Frontal cortex (tissue), 4 donors: ENCODE data around the gene DENND6A. TPM values are rescaled to one million over a fixed set of nuclear protein-coding genes. Genes with fewer than 3 reads are reported as not detected.
"Not testable (repeated sequence)": the region's sequence is repeated elsewhere in the genome, so short reads cannot be mapped to it uniquely, and the experiment has no call there.

ENCODE experiments used
- DNase-seq, 2 donors: peaks; one replicate each; pipeline ENCODE4 v3.0.0; 2012; ENCODE audit warnings: low spot score in 2 of 2
- FAIRE-seq: peaks from 2 replicates; lab custom pipeline; 2012; peaks lifted over from hg19 to GRCh38; lab: Jason Lieb, UNC
- total RNA-seq: library from RNA; depleted of rRNA; stranded (reverse); fragments of >200 nt; gene quantifications from one replicate; pipeline ENCODE4 v1.2.3, GENCODE V29; 2014
- donor health status: control.
- donor health status: control.
- donor health status: control.

DENND6A gene
- total RNA-seq, 1 donor from 2014 or later: 46.1 TPM

- FAIRE-seq (no peak), DNase-seq (no peak)
These were observed 4.0 kb upstream of the DENND6A start for GRCh38 chr3:57696801-57697321.

GRCh38 chr3:57694146-57694545 is 1.3 kb upstream of the DENND6A start:
- DNase-seq: no peak
- FAIRE-seq: no peak

DNA sequence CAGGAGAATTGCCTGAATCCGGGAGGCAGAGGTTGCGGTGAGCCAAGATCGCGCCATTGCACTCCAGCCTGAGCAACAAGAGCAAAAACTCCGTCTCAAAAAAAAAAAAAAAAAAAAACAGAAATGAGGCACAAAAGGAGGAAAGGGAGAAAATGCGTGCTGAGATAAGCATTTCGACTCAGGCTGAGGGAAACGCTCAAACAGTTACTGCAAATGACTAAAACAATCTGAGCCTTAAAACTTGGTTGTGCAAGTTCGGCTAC is 813 bp downstream of the DENND6A start:
- not testable (repeated sequence) for FAIRE-seq, DNase-seq

DNA sequence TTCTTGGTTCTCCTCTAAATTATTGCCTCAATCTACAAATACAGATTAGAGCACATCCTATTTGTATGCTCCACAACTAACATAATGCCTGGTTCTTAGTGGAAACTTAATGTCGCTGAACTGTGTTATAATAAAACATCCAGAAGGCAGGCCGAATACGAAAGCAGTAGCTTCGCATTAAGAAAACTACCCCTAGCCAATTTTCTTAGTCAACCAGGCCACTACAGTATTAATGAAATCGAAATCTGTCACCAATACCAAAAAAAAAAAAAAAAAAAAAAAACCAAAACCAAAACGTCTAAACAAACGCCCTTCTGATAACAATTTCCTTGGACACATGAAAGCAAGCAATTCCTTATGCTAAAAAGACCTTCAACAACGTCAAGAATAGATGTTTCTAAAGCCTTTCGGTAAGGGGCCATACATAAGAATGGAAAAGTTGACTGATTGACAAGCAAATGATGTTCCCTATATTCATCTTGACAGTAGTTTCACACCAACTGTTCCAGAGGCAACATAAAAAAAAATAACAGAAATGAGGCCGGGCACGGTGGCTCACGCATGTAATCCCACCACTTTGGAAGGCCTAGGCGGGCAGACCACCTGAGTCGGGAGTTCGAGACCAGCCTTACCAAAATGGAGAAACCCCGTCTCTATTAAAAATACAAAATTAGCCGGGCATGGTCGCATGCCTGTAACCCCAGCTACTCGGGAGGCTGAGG is 1.3 kb downstream of the DENND6A start:
- DNase-seq: no peak
- no peak for FAIRE-seq

DNA sequence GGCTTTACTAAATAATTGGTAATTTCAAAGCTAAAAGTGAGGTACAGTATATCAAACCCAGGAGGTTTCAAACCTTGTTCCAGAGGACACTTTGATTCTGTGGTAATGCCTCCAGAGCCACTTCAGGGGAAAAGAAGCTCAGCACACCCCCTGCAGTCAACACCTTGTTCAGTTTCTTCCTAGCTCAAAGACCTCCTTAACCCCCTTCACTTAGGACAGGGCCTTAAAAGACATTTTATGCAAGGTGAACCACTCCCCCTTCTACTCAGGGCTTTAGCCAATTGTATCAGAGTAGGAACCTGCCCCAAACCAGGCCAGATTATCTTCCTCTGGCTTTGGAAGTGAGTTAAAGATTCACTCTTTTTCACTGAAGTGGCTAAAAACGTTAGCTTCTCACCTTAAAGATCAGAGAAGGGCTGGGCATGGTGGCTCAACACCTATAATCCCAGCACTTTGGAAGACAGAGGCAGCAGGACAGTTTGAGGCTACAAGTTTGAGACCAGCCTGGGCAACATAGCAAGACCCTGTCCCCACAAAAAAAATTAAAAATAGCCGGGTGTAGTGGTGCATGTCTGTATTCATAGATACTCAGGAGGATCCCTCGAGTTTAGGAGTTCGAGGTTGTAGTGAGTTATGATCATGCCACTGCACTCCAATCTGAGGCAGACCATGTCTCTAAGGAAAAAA is 3.4 kb downstream of the DENND6A start:
- DNase-seq: no peak

DNA sequence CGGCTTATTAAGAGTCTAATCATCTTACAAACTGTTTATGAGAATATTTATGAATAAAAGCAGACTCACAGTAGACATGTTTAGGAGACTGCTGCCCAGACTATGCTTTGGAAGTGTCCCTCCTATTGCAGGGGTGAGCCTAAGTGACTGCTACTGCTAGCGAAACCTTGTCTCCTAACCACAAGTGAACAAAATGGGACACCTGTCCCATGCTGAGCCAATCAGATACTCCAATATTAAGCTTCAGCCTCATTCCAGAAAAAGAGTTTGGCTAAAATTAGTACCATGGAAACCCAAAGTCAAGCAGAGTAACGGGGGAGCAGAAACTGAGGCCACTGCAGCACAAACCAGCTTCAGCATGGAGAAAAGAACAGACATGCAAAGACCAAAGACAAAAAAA is 4.6 kb downstream of the DENND6A start:
- FAIRE-seq (no peak), DNase-seq (no peak)

More for the DNA sequence above, 3.4 kb downstream of the DENND6A start:
- FAIRE-seq: no peak

DNA sequence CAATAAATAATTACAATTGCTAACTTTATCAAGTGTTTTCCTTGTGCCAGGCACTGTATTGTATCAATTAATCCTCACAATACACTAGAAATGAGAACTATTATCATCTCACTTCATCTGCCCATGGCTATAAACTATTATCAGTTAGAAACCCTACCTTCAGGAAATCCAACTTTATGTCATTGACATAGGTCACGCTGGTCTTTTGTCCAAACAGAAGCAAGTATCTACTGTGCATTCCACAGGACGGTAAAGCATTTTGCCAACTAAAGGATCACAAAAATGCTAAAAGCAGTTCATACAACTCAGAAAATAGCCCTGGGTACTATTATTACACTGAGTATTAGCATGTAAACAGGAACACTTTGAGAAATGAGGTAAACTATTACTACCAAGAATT is 9.6 kb downstream of the DENND6A start:
- no peak for FAIRE-seq
- no peak for DNase-seq

GRCh38 chr3:57682284-57682683 is 10.6 kb downstream of the DENND6A start:
- no peak for DNase-seq
- FAIRE-seq: no peak

GRCh38 chr3:57681691-57682090 is 11.2 kb downstream of the DENND6A start:
- DNase-seq (no peak), FAIRE-seq (no peak)

GRCh38 chr3:57680046-57680445 is 12.8 kb downstream of the DENND6A start:
- FAIRE-seq (no peak), DNase-seq (no peak)

GRCh38 chr3:57675530-57675929 is 17.3 kb downstream of the DENND6A start:
- no peak for DNase-seq
- FAIRE-seq: no peak

- no peak for DNase-seq
- no peak for FAIRE-seq
These were observed 19.7 kb downstream of the DENND6A start for GRCh38 chr3:57673156-57673555.

DNA sequence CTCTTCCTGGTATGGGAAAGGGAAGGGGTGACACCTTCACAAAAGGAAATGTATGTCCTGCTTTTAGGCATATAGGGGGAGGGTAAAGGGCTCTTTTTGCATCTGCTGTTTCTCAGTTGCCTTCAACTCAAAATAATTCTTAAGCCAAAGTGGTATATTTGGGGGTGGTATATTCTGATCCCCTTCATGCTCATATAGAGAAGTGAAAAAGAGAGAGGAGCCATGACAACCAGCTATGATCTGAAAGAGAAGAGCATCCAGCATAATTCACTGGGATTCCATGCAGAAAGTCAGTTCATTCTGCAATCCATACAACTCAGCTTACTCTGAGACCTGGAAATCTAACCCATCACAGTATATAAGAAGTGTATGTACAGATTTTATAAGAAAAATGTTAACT is 22.3 kb downstream of the DENND6A start:
- FAIRE-seq (no peak), DNase-seq (no peak)

GRCh38 chr3:57661404-57661803 is 31.5 kb downstream of the DENND6A start:
- FAIRE-seq (no peak), DNase-seq (no peak)

- DNase-seq (no peak), FAIRE-seq (no peak)
These were observed 33.0 kb downstream of the DENND6A start for GRCh38 chr3:57659806-57660439.

DNA sequence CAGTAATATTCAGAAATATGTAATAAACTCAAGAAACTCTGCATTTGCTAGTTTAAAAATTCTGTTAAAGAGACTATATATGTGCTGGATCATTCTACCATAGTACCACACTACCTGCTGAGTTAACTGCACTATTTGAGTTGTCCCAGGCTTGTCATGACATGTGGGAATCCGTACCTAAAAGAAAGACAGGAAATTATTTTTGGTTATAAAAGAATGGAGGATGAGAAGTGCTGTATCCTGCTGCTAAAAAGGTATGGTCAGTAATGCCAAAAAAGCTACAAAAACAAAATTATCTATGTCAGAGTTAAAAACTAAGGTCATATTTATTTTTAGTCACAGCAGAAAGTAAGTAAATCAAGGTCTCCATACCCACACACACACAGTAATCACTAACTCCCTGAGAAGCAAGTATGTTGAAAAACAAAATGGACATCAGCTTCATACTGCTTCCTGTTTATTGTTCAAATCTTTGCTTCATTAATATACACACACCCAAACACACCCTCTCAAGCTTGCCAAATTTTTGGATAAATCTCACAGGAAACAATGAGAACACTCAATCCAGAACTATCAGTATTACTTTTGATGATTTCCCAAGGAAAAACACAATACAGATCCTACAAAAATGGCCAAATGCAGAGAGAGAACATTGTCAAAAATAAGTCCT is 33.7 kb downstream of the DENND6A start:
- no peak for FAIRE-seq
- no peak for DNase-seq

DNA sequence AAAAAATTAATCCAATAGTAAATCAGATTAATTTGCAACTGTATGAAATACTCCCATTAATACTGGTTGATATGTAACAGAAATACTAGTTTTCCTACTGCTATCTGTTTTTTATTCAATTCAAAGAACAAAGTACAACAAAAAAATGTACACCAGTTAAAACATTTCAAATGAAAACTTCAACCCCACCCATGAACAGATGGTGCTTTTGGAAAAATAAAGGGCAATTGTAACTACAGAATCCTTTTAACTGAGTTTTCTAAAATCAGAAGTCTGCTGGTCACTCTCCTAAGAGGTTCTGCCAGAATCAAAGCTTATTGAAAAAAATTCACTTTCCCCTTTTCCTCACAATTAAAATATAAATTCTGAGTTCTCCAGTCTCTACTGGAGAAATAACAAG is 34.3 kb downstream of the DENND6A start:
- DNase-seq (no peak), FAIRE-seq (no peak)

GRCh38 chr3:57655727-57656126 is 37.1 kb downstream of the DENND6A start:
- no peak for DNase-seq
- no peak for FAIRE-seq

DNA sequence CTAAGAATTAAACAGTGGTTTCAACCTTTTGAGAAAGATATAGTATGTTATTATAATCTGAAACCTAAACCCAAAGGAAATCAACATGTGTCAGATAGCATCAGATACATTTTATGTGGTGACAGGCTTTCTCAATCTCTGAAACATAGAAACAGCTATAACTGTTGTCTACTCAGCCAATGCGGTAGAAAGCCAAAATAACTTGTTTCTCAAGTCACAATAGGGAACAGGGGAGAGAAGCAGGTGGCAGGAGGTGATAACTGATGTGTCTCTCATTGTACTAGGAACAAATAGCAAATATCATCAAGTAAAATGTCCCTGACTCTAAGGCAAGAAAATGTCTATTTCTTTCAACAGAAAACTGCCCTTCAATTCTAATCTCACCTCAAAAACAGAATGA is 38.6 kb downstream of the DENND6A start:
- FAIRE-seq (no peak), DNase-seq (no peak)

GRCh38 chr3:57652203-57652602 is 40.7 kb downstream of the DENND6A start:
- DNase-seq: no peak
- FAIRE-seq: no peak
